HT-29 (cell line): ENCODE data around the gene TMEM38A. TPM values are rescaled to one million over a fixed set of nuclear protein-coding genes. Genes with fewer than 3 reads are reported as not detected.
A peak's percentile ranks its signal among the peaks of the same experiment; 100 is the strongest.
"Not testable (repeated sequence)": the region's sequence is repeated elsewhere in the genome, so short reads cannot be mapped to it uniquely, and the experiment has no call there.

ENCODE experiments used
- DNase-seq: peaks from one replicate; pipeline ENCODE4 v3.0.0-alpha.2; 2015; ENCODE audit warnings: low spot score
- total RNA-seq: library from RNA; depleted of rRNA; stranded (reverse); fragments of >200 nt; shearing (Covaris generic); gene quantifications from 2 replicates; pipeline ENCODE4 v1.2.3, GENCODE V29; 2014

The TMEM38A gene
- total RNA-seq, 1 experiment from 2014 or later, result 14.2 TPM

DNA sequence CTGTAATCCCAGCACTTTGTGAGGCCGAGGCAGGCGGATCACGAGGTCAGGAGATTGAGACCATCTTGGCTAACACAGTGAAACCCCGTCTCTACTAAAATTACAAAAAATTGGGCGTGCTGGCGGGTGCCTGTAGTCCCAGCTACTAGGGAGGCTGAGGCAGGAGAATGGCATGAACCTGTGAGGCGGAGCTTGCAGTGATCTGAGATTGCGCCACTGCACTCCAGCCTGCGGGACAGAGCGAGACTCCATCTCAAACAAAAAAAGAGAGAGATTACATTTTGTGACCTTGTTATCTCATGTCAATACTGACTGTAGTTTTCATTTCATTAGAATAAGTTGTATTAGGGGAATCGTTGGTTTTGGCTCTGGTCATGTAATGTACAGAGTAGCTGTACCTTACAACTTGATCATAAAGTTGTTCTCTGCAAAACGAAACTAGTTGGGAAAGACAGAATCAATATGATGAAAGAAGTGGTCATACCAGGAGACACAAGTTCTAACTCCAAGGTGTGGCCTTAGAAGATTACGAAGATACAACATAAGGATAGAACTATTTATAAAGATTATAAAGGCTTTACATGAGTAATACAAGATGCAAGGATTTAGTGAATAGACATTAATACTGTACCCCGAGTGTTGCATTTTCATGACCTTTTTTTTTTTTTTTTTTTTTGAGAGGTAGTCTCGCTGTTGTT, 15.3 kb downstream of the TMEM38A start:
- DNase-seq, result no peak

- no peak for DNase-seq
These were observed 16.1 kb downstream of the TMEM38A start for GRCh38 chr19:16677055-16677454.

DNA sequence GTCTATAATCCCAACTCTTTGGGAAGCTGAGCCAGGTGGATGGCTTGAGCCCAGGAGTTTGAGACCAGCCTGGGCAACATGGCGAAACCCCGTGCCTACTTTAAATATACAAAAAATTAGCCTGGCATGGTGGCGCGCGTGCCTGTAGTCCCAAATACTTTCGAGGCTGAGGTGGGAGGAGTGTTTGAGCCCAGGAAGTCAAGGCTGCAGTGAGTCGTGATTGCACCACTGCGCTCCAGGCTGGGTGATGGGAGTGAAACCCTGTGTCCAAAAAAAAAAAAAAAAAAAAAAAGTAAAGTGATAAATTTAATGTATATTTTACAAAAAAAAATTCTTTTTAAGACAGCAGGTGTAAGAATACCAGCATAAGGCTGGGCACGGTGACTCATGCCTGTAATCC, 17.6 kb downstream of the TMEM38A start:
- DNase-seq, result no peak

- DNase-seq, result no peak
These were observed 18.9 kb downstream of the TMEM38A start for GRCh38 chr19:16679811-16680210.

GRCh38 chr19:16682539-16682938, 21.6 kb downstream of the TMEM38A start:
- no peak for DNase-seq

- no peak for DNase-seq
These were observed 23.3 kb downstream of the TMEM38A start for GRCh38 chr19:16684216-16684615.

GRCh38 chr19:16688084-16688483, 27.1 kb downstream of the TMEM38A start:
- no peak for DNase-seq

DNA sequence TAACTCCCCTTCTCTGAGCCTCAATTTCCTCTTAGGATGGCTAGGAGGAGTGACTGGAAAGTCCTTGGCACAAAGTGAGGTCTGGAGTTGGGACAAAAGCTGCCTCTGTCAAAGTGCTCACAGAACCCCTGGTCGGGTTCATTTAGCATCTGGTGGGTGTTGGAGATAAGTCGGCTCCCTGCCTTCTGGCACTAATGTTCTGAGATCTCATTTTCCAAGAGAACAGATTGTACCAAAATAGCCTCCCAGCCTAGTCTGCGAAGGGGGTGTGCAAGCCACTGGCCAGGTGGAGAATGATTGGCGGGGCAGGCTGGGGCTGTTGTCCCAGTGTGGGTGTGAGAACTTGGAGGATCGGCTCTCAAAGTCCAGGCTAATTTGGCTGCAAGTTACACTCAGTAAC, 38.0 kb downstream of the TMEM38A start:
- DNase-seq, result no peak

GRCh38 chr19:16702123-16702522, 41.2 kb downstream of the TMEM38A start:
- DNase-seq, result no peak

GRCh38 chr19:16703677-16704076, 42.7 kb downstream of the TMEM38A start:
- no peak for DNase-seq

DNA sequence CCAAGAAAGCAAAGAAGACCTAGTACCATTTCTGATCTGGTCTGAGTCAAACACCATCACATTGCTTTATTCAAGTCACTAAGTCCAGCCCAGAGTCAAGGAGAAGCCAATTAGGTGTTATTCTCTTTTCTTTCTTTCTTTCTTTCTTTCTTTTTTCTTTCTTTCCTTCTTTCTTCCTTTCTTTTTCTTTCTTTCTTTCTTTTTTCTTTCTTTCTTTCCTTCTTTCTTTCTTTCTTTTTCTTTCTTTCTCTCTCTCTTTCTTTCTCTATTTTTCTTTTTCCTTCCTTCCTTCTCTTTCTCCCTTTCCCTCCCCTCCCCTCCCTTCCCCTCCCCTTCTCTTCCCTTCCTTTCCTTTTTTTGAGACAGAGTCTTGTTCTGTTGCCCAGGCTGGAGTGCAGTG, 49.9 kb downstream of the TMEM38A start:
- not testable (repeated sequence) for DNase-seq

- not testable (repeated sequence) for DNase-seq
These were observed 51.4 kb downstream of the TMEM38A start for GRCh38 chr19:16712295-16712694.

- peak; percentile 53 for DNase-seq
These were observed 53.9 kb downstream of the TMEM38A start for GRCh38 chr19:16714702-16715287.

DNA sequence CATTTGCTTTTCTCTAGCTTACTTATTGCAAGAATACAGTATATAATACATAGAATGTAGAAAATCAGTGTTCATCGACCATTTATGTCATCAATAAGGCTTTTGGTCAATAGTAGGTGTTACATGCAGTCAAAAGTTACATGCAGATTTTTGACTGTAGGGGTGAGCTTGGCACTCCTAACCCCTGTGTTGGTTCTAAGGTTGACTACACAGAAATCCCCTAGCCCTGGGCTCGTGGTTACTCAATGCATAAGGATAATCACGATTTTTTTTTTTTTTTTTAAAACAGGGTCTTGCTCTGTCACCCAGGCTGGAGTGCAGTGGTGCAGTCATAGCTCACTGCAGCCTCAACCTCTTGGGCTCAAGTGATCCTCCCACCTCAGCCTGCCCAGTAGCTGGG, 54.7 kb downstream of the TMEM38A start:
- no peak for DNase-seq

GRCh38 chr19:16721051-16721450, 60.1 kb downstream of the TMEM38A start:
- no peak for DNase-seq

- DNase-seq, result no peak
These were observed 61.7 kb downstream of the TMEM38A start for GRCh38 chr19:16722591-16722990.

- DNase-seq, result no peak
These were observed 66.0 kb downstream of the TMEM38A start for GRCh38 chr19:16726916-16727315.

DNA sequence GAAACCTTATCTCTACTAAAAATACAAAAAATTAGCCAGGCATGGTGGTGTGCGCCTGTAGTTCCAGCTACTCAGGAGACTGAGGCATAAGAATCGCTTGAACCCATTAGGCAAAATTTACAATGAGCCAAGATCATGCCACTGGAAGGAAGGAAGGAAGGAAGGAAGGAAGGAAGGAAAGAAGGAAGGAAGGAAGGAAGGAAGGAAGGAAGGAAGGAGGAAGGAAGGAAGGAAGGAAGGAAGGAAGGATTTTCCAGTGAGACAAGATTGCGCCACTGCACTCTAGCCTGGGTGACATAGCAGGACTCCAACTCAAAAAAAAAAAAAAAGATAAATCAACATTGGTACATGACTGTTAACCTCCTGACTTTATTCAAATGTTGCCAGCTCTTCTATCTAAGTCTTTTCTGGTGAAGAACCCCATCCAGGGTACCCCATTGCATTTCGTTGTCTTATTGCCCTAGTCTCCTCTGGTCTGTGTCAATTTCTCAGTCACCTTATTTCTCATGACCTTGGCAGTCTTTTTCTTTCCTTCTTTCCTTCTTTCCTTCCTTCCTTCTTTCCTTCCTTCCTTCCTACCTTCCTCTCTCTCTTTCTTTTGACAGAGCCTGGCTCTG, 74.8 kb downstream of the TMEM38A start:
- not testable (repeated sequence) for DNase-seq

GRCh38 chr19:16736709-16737108, 75.8 kb downstream of the TMEM38A start:
- no peak for DNase-seq

DNA sequence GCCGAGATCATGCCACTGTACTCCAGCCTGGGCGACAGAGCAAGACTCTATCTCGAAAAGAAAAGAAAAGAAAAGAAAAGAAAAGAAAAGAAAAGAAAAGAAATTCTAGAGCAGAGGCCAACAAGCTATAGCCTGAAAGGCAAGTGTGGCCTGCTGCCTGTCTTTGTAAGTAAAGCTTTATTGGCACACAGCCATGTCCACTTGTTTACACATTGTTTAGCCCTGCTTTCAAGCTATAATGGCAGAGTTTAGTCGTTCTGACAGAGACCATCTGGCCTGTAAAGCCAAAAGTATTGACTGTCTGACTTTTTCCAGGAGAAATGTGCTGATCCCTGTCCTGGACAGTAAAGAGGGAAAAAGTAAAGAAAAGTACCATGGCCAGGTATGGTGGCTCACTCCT, 77.0 kb downstream of the TMEM38A start:
- DNase-seq, result peak; percentile 1

GRCh38 chr19:16739546-16739945, 78.6 kb downstream of the TMEM38A start:
- DNase-seq, result peak; percentile 2
